ENCODE data around the gene PLXNA2.

Gene PLXNA2

GRCh38 chr1:208004851-208005250, 239.3 kb downstream of the PLXNA2 start:
- no peak for DNase-seq

GRCh38 chr1:208003241-208003640, 240.9 kb downstream of the PLXNA2 start:
- no peak for DNase-seq

GRCh38 chr1:208002672-208003071, 241.5 kb downstream of the PLXNA2 start:
- DNase-seq: no peak

GRCh38 chr1:208002078-208002477, 242.1 kb downstream of the PLXNA2 start:
- DNase-seq: no peak

- DNase-seq: no peak
Observed at GRCh38 chr1:208000504-208000903, 243.7 kb downstream of the PLXNA2 start.

- DNase-seq: no peak
Observed at GRCh38 chr1:207999972-208000371, 244.2 kb downstream of the PLXNA2 start.

- no peak for DNase-seq
Observed at GRCh38 chr1:207999274-207999915, 244.8 kb downstream of the PLXNA2 start.

GRCh38 chr1:207998691-207999090, 245.5 kb downstream of the PLXNA2 start:
- no peak for DNase-seq

GRCh38 chr1:207997486-207998268, 246.5 kb downstream of the PLXNA2 start:
- peak; percentile 39 for DNase-seq

GRCh38 chr1:207996636-207997035, 247.5 kb downstream of the PLXNA2 start:
- no peak for DNase-seq

- DNase-seq: no peak
Observed at GRCh38 chr1:207995576-207995975, 248.6 kb downstream of the PLXNA2 start.

GRCh38 chr1:207993477-207994445, 250.4 kb downstream of the PLXNA2 start:
- no peak for DNase-seq

GRCh38 chr1:207992677-207993236, 251.4 kb downstream of the PLXNA2 start:
- DNase-seq: no peak

GRCh38 chr1:207991583-207992026, 252.6 kb downstream of the PLXNA2 start:
- no peak for DNase-seq

GRCh38 chr1:207990876-207991582, 253.2 kb downstream of the PLXNA2 start:
- DNase-seq: no peak

GRCh38 chr1:207990455-207990854, 253.7 kb downstream of the PLXNA2 start:
- no peak for DNase-seq

GRCh38 chr1:207988326-207989165, 255.6 kb downstream of the PLXNA2 start:
- no peak for DNase-seq

- DNase-seq: peak; percentile 38
Observed at GRCh38 chr1:207987164-207987563, 257.0 kb downstream of the PLXNA2 start.

GRCh38 chr1:207985996-207986395, 258.2 kb downstream of the PLXNA2 start:
- no peak for DNase-seq

GRCh38 chr1:207984831-207985572, 259.2 kb downstream of the PLXNA2 start:
- no peak for DNase-seq
